T-helper 2 cell treated with Interferon-gamma antibody and Interleukin-4, amounts not matched to agents 5 μg/mL and 100 μg/mL, for 36 hours (primary cell): ENCODE results near the gene TXLNG.

Experiments
- DNase-seq: peaks from one replicate; pipeline ENCODE4 v3.0.0; 2021; ENCODE audit warnings: low spot score
- H3K27ac Mint-ChIP-seq: one replicate; pipeline ENCODE4 v1.8.0; 2021; ENCODE audit warnings: mild to moderate bottlenecking, mixed read lengths
- H3K27me3 Mint-ChIP-seq: one replicate; pipeline ENCODE4 v1.8.0; 2021; ENCODE audit warnings: low read depth, mixed read lengths
- H3K36me3 Mint-ChIP-seq: one replicate; pipeline ENCODE4 v1.8.0; 2021; ENCODE audit warnings: low read depth, mixed read lengths
- H3K4me1 Mint-ChIP-seq: one replicate; pipeline ENCODE4 v1.8.0; 2021; ENCODE audit warnings: low read depth, mixed read lengths
- H3K4me3 Mint-ChIP-seq: one replicate; pipeline ENCODE4 v1.8.0; 2022; ENCODE audit warnings: mild to moderate bottlenecking, moderate library complexity, mixed read lengths
- H3K9me3 Mint-ChIP-seq: one replicate; pipeline ENCODE4 v1.8.0; 2021; ENCODE audit warnings: mixed read lengths

TXLNG gene

GRCh38 chrX:16885628-16886027 is 99.4 kb downstream of the TXLNG start:
- no peak for DNase-seq
- peaks cover 12% of the 10 kb centered on the region for H3K4me1 Mint-ChIP-seq
- no peak overlapping the region for H3K4me3 Mint-ChIP-seq
- H3K27ac Mint-ChIP-seq = no peak overlapping the region
- no peaks in the 10 kb centered on the region for H3K36me3 Mint-ChIP-seq
- H3K27me3 Mint-ChIP-seq = peaks cover 10% of the 10 kb centered on the region
- no peaks in the 10 kb centered on the region for H3K9me3 Mint-ChIP-seq

GRCh38 chrX:16892504-16893362 is 106.5 kb downstream of the TXLNG start:
- H3K4me1 Mint-ChIP-seq = peaks cover 13% of the 10 kb centered on the region
- peak; percentile 37 for DNase-seq
- peaks cover 5% of the 10 kb centered on the region for H3K27me3 Mint-ChIP-seq
- H3K4me3 Mint-ChIP-seq = no peak overlapping the region
- no peaks in the 10 kb centered on the region for H3K36me3 Mint-ChIP-seq
- no peak overlapping the region for H3K27ac Mint-ChIP-seq
- no peaks in the 10 kb centered on the region for H3K9me3 Mint-ChIP-seq
